Peyer's patch (tissue), 4 donors: ENCODE results near the gene MAP2K7.

Experiments
- CTCF ChIP-seq, 6 experiments: fragments of 450-650 bp in 4 of 6; fragments of 200-600 bp in 2 of 6; sonication (generic) in 1 of 6; IDR thresholded peaks; one replicate each; pipeline ENCODE4 v1.5.1; 2017 to 2019; ENCODE audit warnings: antibody characterized with exemption in 6 of 6, mild to moderate bottlenecking in 3 of 6, moderate library complexity in 1 of 6
- POLR2A ChIP-seq, 2 donors: fragments of 450-650 bp; IDR thresholded peaks; one replicate each; pipeline ENCODE4 v1.5.1; 2017; ENCODE audit warnings: antibody characterized with exemption in 2 of 2, mild to moderate bottlenecking in 2 of 2, moderate library complexity in 2 of 2

- TF ChIP-seq POLR2A (IDR thresholded peaks at IDR 0.05) (no peak), CTCF (IDR thresholded peaks at IDR 0.05) (no peak)
Observed at GRCh38 chr19:7909471-7910067, 5.9 kb downstream of the MAP2K7 start.
